ENCODE results near the gene MAPKAPK2.
A peak's percentile ranks its signal among the peaks of the same experiment; 100 is the strongest.

MAPKAPK2 gene

GRCh38 chr1:206661161-206661820 lies 23.4 kb upstream of the MAPKAPK2 start:
- DNase-seq, result no peak

- DNase-seq, result no peak
Measured at GRCh38 chr1:206662396-206663092, 22.2 kb upstream of the MAPKAPK2 start.

- no peak for DNase-seq
Measured at GRCh38 chr1:206663362-206663761, 21.3 kb upstream of the MAPKAPK2 start.

GRCh38 chr1:206663832-206664652 lies 20.7 kb upstream of the MAPKAPK2 start:
- DNase-seq, result peak in 9 of 14 donors; percentile 6 to 66 (median 26)

- no peak for DNase-seq
Measured at GRCh38 chr1:206664740-206665139, 20.0 kb upstream of the MAPKAPK2 start.

- no peak for DNase-seq
Measured at GRCh38 chr1:206666031-206666561, 18.6 kb upstream of the MAPKAPK2 start.

- no peak for DNase-seq
Measured at GRCh38 chr1:206666954-206667665, 17.6 kb upstream of the MAPKAPK2 start.

- no peak for DNase-seq
Measured at GRCh38 chr1:206668351-206668750, 16.4 kb upstream of the MAPKAPK2 start.

GRCh38 chr1:206668874-206669410 lies 15.8 kb upstream of the MAPKAPK2 start:
- no peak for DNase-seq

- DNase-seq, result no peak
Measured at GRCh38 chr1:206672011-206672688, 12.6 kb upstream of the MAPKAPK2 start.

- no peak for DNase-seq
Measured at GRCh38 chr1:206672844-206673758, 11.6 kb upstream of the MAPKAPK2 start.

GRCh38 chr1:206674236-206674635 lies 10.5 kb upstream of the MAPKAPK2 start:
- DNase-seq, result no peak

GRCh38 chr1:206674745-206675175 lies 9.9 kb upstream of the MAPKAPK2 start:
- no peak for DNase-seq

GRCh38 chr1:206676499-206676898 lies 8.2 kb upstream of the MAPKAPK2 start:
- no peak for DNase-seq

GRCh38 chr1:206678490-206678889 lies 6.2 kb upstream of the MAPKAPK2 start:
- no peak for DNase-seq

- DNase-seq, result no peak
Measured at GRCh38 chr1:206679738-206680211, 4.9 kb upstream of the MAPKAPK2 start.

- DNase-seq, result peak in 1 of 14 donors; percentile 6
Measured at GRCh38 chr1:206680279-206680678, 4.4 kb upstream of the MAPKAPK2 start.

- DNase-seq, result no peak
Measured at GRCh38 chr1:206681359-206681758, 3.3 kb upstream of the MAPKAPK2 start.

GRCh38 chr1:206682111-206682510 lies 2.6 kb upstream of the MAPKAPK2 start:
- DNase-seq, result no peak

GRCh38 chr1:206683313-206683712 lies 1.4 kb upstream of the MAPKAPK2 start:
- DNase-seq, result no peak

All from C1 segment of cervical spinal cord (tissue), 14 donors.